NB4 (cell line): ENCODE measurements around the gene GJD3.
"Not testable (repeated sequence)": the region's sequence is repeated elsewhere in the genome, so short reads cannot be mapped to it uniquely, and the experiment has no call there.

Experiments
- CTCF ChIP-seq: IDR thresholded peaks from one replicate; pipeline ENCODE4 v1.5.1; 2012; ENCODE audit warnings: low read depth, low read length
- MYC ChIP-seq: IDR thresholded peaks from 2 replicates; pipeline ENCODE4 v1.6.1; 2011; ENCODE audit warnings: low read depth, low read length
- POLR2A ChIP-seq: IDR thresholded peaks from 2 replicates; pipeline ENCODE4 v1.6.1; 2011; ENCODE audit warnings: mild to moderate bottlenecking; ENCODE audit not compliant: insufficient read length; ENCODE audit errors: extremely low read depth

GRCh38 chr17:40376541-40376940 is 12.0 kb upstream of the GJD3 start:
- TF ChIP-seq CTCF, MYC, POLR2A: not testable (repeated sequence)
